ENCODE measurements around the gene KANSL1.

The KANSL1 gene

GRCh38 chr17:46013502-46014165, 179.6 kb downstream of the KANSL1 start:
- no peak for TF ChIP-seq CTCF (IDR thresholded peaks at IDR 0.05; ENCODE audit: poor library complexity, severe bottlenecking)
- H3K4me1 ChIP-seq (ENCODE audit: insufficient read depth, poor library complexity, severe bottlenecking): no peaks in the 10 kb centered on the region
- DNase-seq (ENCODE audit: low spot score) (no peak), ATAC-seq (ENCODE audit: low read depth) (no peak)
- H3K9me3 ChIP-seq (ENCODE audit: severe bottlenecking): no peaks in the 10 kb centered on the region
- H3K4me3 ChIP-seq (ENCODE audit: severe bottlenecking): no peak overlapping the region
- H3K27ac ChIP-seq (ENCODE audit: poor library complexity, severe bottlenecking): no peak overlapping the region
- no peaks in the 10 kb centered on the region for H3K36me3 ChIP-seq (ENCODE audit: low read depth)
- H3K27me3 ChIP-seq (ENCODE audit: insufficient read depth, poor library complexity, severe bottlenecking): no peaks in the 10 kb centered on the region

- no peak overlapping the region for H3K4me3 ChIP-seq (ENCODE audit: severe bottlenecking)
- no peak for TF ChIP-seq CTCF (IDR thresholded peaks at IDR 0.05; ENCODE audit: poor library complexity, severe bottlenecking)
Observed at GRCh38 chr17:46013127-46013501, 180.1 kb downstream of the KANSL1 start.

GRCh38 chr17:46012506-46013079, 180.6 kb downstream of the KANSL1 start:
- H3K4me1 ChIP-seq (ENCODE audit: insufficient read depth, poor library complexity, severe bottlenecking): no peaks in the 10 kb centered on the region
- H3K36me3 ChIP-seq (ENCODE audit: low read depth): no peaks in the 10 kb centered on the region
- no peak for TF ChIP-seq CTCF (IDR thresholded peaks at IDR 0.05; ENCODE audit: poor library complexity, severe bottlenecking)
- no peak for DNase-seq (ENCODE audit: low spot score)
- no peak overlapping the region for H3K4me3 ChIP-seq (ENCODE audit: severe bottlenecking)
- no peaks in the 10 kb centered on the region for H3K27me3 ChIP-seq (ENCODE audit: insufficient read depth, poor library complexity, severe bottlenecking)
- H3K27ac ChIP-seq (ENCODE audit: poor library complexity, severe bottlenecking): no peak overlapping the region
- ATAC-seq (ENCODE audit: low read depth): no peak
- H3K9me3 ChIP-seq (ENCODE audit: severe bottlenecking): no peaks in the 10 kb centered on the region

More at GRCh38 chr17:46013127-46013501, 180.1 kb downstream of the KANSL1 start:
- H3K27ac ChIP-seq (ENCODE audit: poor library complexity, severe bottlenecking): no peak overlapping the region
- H3K4me1 ChIP-seq (ENCODE audit: insufficient read depth, poor library complexity, severe bottlenecking): no peaks in the 10 kb centered on the region
- ATAC-seq (ENCODE audit: low read depth): no peak
- H3K27me3 ChIP-seq (ENCODE audit: insufficient read depth, poor library complexity, severe bottlenecking): no peaks in the 10 kb centered on the region
- no peak for DNase-seq (ENCODE audit: low spot score)
- H3K9me3 ChIP-seq (ENCODE audit: severe bottlenecking): no peaks in the 10 kb centered on the region
- H3K36me3 ChIP-seq (ENCODE audit: low read depth): no peaks in the 10 kb centered on the region

- Histone ChIP-seq H3K36me3 (ENCODE audit: low read depth) (no peaks in the 10 kb centered on the region), H3K27me3 (ENCODE audit: insufficient read depth, poor library complexity, severe bottlenecking) (no peaks in the 10 kb centered on the region), H3K4me1 (ENCODE audit: insufficient read depth, poor library complexity, severe bottlenecking) (no peaks in the 10 kb centered on the region), H3K9me3 (ENCODE audit: severe bottlenecking) (no peaks in the 10 kb centered on the region), H3K4me3 (ENCODE audit: severe bottlenecking) (no peak overlapping the region), H3K27ac (ENCODE audit: poor library complexity, severe bottlenecking) (no peak overlapping the region)
- no peak for DNase-seq (ENCODE audit: low spot score)
- ATAC-seq (ENCODE audit: low read depth): no peak
- no peak for TF ChIP-seq CTCF (IDR thresholded peaks at IDR 0.05; ENCODE audit: poor library complexity, severe bottlenecking)
Observed at GRCh38 chr17:46011711-46012505, 181.3 kb downstream of the KANSL1 start.

Data from RWPE2 (cell line).